Activated CD8-positive, alpha-beta T cell treated with anti-CD3 and anti-CD28 coated beads for 36 hours (primary cell): ENCODE measurements around the gene PTPRG. TPM values are rescaled to one million over a fixed set of nuclear protein-coding genes. Genes with fewer than 3 reads are reported as not detected.

Experiments
- ATAC-seq: fragments of 200-7000 bp; cut with Tn5 transposase; one replicate; pipeline ENCODE4 v1.10.0; 2021; ENCODE audit warnings: mild to moderate bottlenecking, moderate library complexity
- CTCF ChIA-PET: fragments of 350-600 bp; sonication (Branson Sonifier 250); formaldehyde crosslinking; loops from one replicate; lab custom pipeline; 2021; ENCODE audit warnings: antibody characterized with exemption; lab: Charles Lee
- POLR2A ChIA-PET: fragments of 350-600 bp; sonication (Branson Sonifier 250); formaldehyde crosslinking; loops from one replicate; lab custom pipeline; 2021; ENCODE audit warnings: antibody characterized with exemption; lab: Charles Lee
- DNase-seq: peaks from one replicate; pipeline ENCODE4 v3.0.0-alpha.2; 2020
- H3K27ac Mint-ChIP-seq: one replicate; pipeline ENCODE4 v1.8.0; 2021; ENCODE audit warnings: mild to moderate bottlenecking, mixed read lengths
- H3K27me3 Mint-ChIP-seq: one replicate; pipeline ENCODE4 v1.8.0; 2021; ENCODE audit warnings: mixed read lengths
- H3K36me3 Mint-ChIP-seq: one replicate; pipeline ENCODE4 v1.8.0; 2021; ENCODE audit warnings: low read depth, mixed read lengths
- H3K4me1 Mint-ChIP-seq: one replicate; pipeline ENCODE4 v1.8.0; 2021; ENCODE audit warnings: low read depth, mixed read lengths
- H3K4me3 Mint-ChIP-seq: one replicate; pipeline ENCODE4 v1.8.0; 2021; ENCODE audit warnings: mild to moderate bottlenecking, moderate library complexity, mixed read lengths
- H3K9me3 Mint-ChIP-seq: one replicate; pipeline ENCODE4 v1.8.0; 2021; ENCODE audit warnings: mixed read lengths
- CTCF ChIP-seq: fragments of 200-600 bp; IDR thresholded peaks from one replicate; pipeline ENCODE4 v1.8.0; 2022; ENCODE audit warnings: antibody characterized with exemption, mild to moderate bottlenecking
- intact Hi-C: fragments of 100-400 bp; cut with micrococcal nuclease; formaldehyde crosslinking; loops from one replicate; pipeline ENCODE4 v1.10.0; 2022
- total RNA-seq, 2 experiments: library from RNA; stranded (reverse); gene quantifications; one replicate each; pipeline ENCODE4 v1.2.3, GENCODE V29; 2021

The PTPRG gene
- total RNA-seq, 2 experiments from 2014 or later: not detected

- Mint-ChIP-seq H3K9me3 (no peaks in the 10 kb centered on the region), H3K27ac (no peak overlapping the region), H3K4me1 (no peaks in the 10 kb centered on the region), H3K4me3 (no peak overlapping the region), H3K36me3 (no peaks in the 10 kb centered on the region), H3K27me3 (peaks cover 12% of the 10 kb centered on the region)
- CTCF ChIA-PET: no interaction called here
- TF ChIP-seq CTCF: no peak
- POLR2A ChIA-PET: interaction anchor here (0.6 kb wide), 1 partner anchor 246 kb away, joined by 3 read pairs; no protein-coding TSS in a partner anchor
- intact Hi-C loops: no loop called here
- no peak for ATAC-seq
- no peak for DNase-seq
Observed at GRCh38 chr3:62135741-62136140, 574.4 kb downstream of the PTPRG start.

- DNase-seq: no peak
- no peaks in the 10 kb centered on the region for H3K36me3 Mint-ChIP-seq
- ATAC-seq: no peak
- ChIA-PET POLR2A (no interaction called here), CTCF (interaction anchor here (1.6 kb wide), 1 partner anchor 9 kb away, joined by 3 read pairs; no protein-coding TSS in a partner anchor)
- peaks cover 3% of the 10 kb centered on the region for H3K27me3 Mint-ChIP-seq
- intact Hi-C loops: no loop called here
- H3K4me3 Mint-ChIP-seq: no peak overlapping the region
- H3K9me3 Mint-ChIP-seq: no peaks in the 10 kb centered on the region
- TF ChIP-seq CTCF: no peak
- no peak overlapping the region for H3K27ac Mint-ChIP-seq
- no peaks in the 10 kb centered on the region for H3K4me1 Mint-ChIP-seq
Observed at GRCh38 chr3:62139957-62140356, 578.6 kb downstream of the PTPRG start.

GRCh38 chr3:62142331-62143085, 581.1 kb downstream of the PTPRG start:
- Mint-ChIP-seq H3K36me3 (no peaks in the 10 kb centered on the region), H3K4me3 (no peak overlapping the region), H3K4me1 (no peaks in the 10 kb centered on the region), H3K27me3 (no peaks in the 10 kb centered on the region), H3K9me3 (no peaks in the 10 kb centered on the region), H3K27ac (no peak overlapping the region)
- ChIA-PET POLR2A (no interaction called here), CTCF (no interaction called here)
- no peak for ATAC-seq
- no peak for DNase-seq
- no peak for TF ChIP-seq CTCF
- intact Hi-C loops: no loop called here

- no peak overlapping the region for H3K4me3 Mint-ChIP-seq
- intact Hi-C loops: no loop called here
- ChIA-PET CTCF (interaction anchor here (1.4 kb wide), 1 partner anchor 12 kb away, joined by 3 read pairs; no protein-coding TSS in a partner anchor), POLR2A (no interaction called here)
- no peak for ATAC-seq
- no peak overlapping the region for H3K27ac Mint-ChIP-seq
- no peak for TF ChIP-seq CTCF
- no peaks in the 10 kb centered on the region for H3K27me3 Mint-ChIP-seq
- H3K9me3 Mint-ChIP-seq: no peaks in the 10 kb centered on the region
- no peak for DNase-seq
- no peaks in the 10 kb centered on the region for H3K36me3 Mint-ChIP-seq
- H3K4me1 Mint-ChIP-seq: no peaks in the 10 kb centered on the region
Observed at GRCh38 chr3:62143843-62144450, 582.6 kb downstream of the PTPRG start.

- CTCF ChIA-PET: interaction anchor here (1.4 kb wide), 1 partner anchor 12 kb away, joined by 3 read pairs; no protein-coding TSS in a partner anchor
- Mint-ChIP-seq H3K4me1 (no peaks in the 10 kb centered on the region), H3K36me3 (no peaks in the 10 kb centered on the region), H3K27ac (no peak overlapping the region), H3K4me3 (no peak overlapping the region), H3K27me3 (no peaks in the 10 kb centered on the region), H3K9me3 (no peaks in the 10 kb centered on the region)
- POLR2A ChIA-PET: no interaction called here
- intact Hi-C loops: no loop called here
- ATAC-seq (no peak), DNase-seq (no peak)
- TF ChIP-seq CTCF: no peak
Observed at GRCh38 chr3:62144482-62144881, 583.1 kb downstream of the PTPRG start.
